ENCODE results near the gene LITAFD.

Gene LITAFD

DNA sequence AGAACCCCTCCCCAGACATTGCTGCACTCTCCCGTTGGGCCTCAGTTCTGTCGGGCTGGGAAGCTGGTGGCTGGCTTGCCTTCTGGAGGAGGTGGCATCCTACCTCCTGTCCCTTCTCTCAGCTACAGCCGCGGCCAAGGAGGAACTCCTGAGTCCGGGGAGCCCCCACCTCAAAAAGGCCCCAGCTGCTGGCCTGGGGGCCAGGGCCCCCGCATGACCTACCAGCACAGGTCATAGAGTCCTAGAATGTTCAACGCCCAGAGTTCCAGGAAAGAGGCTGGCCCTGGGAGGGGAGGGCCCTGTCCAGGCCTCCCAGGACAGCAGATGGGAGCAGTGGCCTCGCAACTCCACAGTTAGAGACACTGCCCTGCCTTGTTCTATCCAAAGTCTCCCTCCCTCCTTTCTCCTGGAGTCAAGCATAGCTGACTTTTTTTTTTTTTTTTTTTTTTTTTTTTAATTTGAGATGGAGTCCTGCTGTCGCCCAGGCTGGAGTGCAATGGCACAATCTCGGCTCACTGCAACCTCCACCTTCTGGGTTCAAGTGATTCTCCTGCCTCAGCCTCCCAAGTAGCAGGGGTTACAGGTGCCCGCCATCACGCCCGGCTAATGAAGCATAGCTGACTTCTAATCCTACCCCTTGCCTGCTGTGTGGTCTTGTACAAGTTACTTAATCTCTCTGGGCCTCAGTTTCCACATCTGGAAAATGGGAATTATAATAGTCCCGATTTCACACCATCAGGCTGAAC lies 20.4 kb upstream of the LITAFD start:
- H2BK5ac ChIP-seq (ENCODE audit: low read length) = no peak overlapping the region
- peak overlapping the region; percentile 90 for H3K23ac ChIP-seq (ENCODE audit: low read depth, low read length, poor library complexity)
- H2BK12ac ChIP-seq (ENCODE audit: low read length) = no peak overlapping the region
- H3K4me1 ChIP-seq (ENCODE audit: control insufficient read depth in 2 of 2, insufficient read depth in 1 of 2, low read depth in 1 of 2, low read length in 2 of 2) = peaks cover 14 to 26% of the 10 kb centered on the region in 2 donors
- no peak overlapping the region for H2AFZ ChIP-seq (ENCODE audit: low read length)
- no peak overlapping the region for H3K4ac ChIP-seq (ENCODE audit: low read length)
- no peak overlapping the region for H4K8ac ChIP-seq (ENCODE audit: low read depth, low read length)
- peak overlapping the region; percentile 70 for H3K18ac ChIP-seq (ENCODE audit: low read length)
- peaks cover 30 to 66% of the 10 kb centered on the region in 2 donors for H3K36me3 ChIP-seq (replicated peaks in 1 of 2; ENCODE audit: control insufficient read depth in 2 of 2, insufficient read depth in 2 of 2, low read length in 2 of 2)
- H3K79me1 ChIP-seq (ENCODE audit: low read depth, low read length) = peaks cover 25% of the 10 kb centered on the region
- H3K9me3 ChIP-seq (replicated peaks in 1 of 2; ENCODE audit: control insufficient read depth in 2 of 2, insufficient read depth in 1 of 2, low read depth in 1 of 2, low read length in 2 of 2) = peaks cover 0 to 2% of the 10 kb centered on the region in 2 donors
- H3K9ac ChIP-seq (ENCODE audit: low read depth, low read length, poor library complexity) = peak overlapping the region; percentile 72
- no CpG with 5 or more reads among the region's 14 CpGs for WGBS, 2 donors (ENCODE audit: extremely low coverage in 2 of 2, insufficient read length in 2 of 2, insufficient replicate concordance in 1 of 2)
- H2AK5ac ChIP-seq (ENCODE audit: low read depth, low read length) = no peak overlapping the region
- no peak overlapping the region for H3K4me2 ChIP-seq (ENCODE audit: insufficient read depth, low read length, poor library complexity, severe bottlenecking)
- H2BK15ac ChIP-seq (ENCODE audit: low read length) = no peak overlapping the region
- no peak overlapping the region for H3K4me3 ChIP-seq (ENCODE audit: low read length in 2 of 2)
- no peak overlapping the region for H2BK120ac ChIP-seq (ENCODE audit: low read depth, low read length)
- peaks cover 0 to 2% (median 0%) of the 10 kb centered on the region in 3 experiments for H3K27me3 ChIP-seq (ENCODE audit: control insufficient read depth in 3 of 3, insufficient read depth in 3 of 3, low read depth in 1 of 3, low read length in 3 of 3)
- no peak for DNase-seq (ENCODE audit: low spot score)
- no peak overlapping the region for H3K14ac ChIP-seq (ENCODE audit: low read length)
- no peak overlapping the region for H4K91ac ChIP-seq (ENCODE audit: low read depth, low read length, poor library complexity)
- no peak overlapping the region for H3K27ac ChIP-seq (replicated peaks; ENCODE audit: low read length)

DNA sequence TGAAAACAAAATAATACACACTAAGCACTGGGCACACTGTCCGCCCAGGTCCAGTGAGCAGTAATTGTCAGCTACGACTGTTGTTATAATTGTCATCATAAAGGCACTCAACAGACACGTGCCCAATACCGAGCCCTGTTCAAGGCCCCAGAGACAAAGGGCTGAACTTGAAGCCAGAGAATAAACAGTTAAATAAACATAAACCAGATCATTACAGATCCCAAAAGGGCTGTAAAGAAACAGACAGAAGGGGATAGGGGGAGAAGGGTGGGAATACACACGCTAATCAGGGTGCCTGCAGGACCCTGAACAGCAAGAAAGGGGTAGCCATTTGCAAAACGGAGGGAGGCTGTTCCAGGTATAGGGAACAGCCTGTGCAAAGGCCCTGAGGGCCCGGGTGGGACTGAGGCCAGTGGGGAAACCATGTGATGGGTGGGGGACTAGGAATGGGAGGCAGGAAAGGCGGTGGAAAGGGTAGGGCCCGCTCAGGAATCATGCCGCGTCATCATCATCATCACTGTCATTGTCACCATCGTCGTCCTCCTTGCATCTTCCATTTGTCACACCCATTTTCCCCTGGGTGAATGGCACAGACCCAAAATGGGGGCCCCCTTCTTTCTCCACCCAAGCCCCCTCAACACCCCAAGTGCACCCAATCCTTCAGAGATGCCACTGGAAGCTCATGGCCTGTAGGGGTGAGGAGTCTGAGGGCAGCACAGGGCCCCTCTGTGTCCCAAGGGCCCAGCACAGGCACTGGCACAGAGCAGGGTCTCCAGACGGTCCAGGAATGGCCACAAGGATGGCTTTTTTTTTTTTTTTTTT lies 19.6 kb upstream of the LITAFD start:
- Histone ChIP-seq H2BK12ac (ENCODE audit: low read length) (no peak overlapping the region), H3K36me3 (replicated peaks in 1 of 2; ENCODE audit: control insufficient read depth in 2 of 2, insufficient read depth in 2 of 2, low read length in 2 of 2) (peaks cover 27 to 62% of the 10 kb centered on the region in 2 donors), H3K9me3 (replicated peaks in 1 of 2; ENCODE audit: control insufficient read depth in 2 of 2, insufficient read depth in 1 of 2, low read depth in 1 of 2, low read length in 2 of 2) (peaks cover 0 to 2% of the 10 kb centered on the region in 2 donors), H2BK15ac (ENCODE audit: low read length) (no peak overlapping the region), H2BK120ac (ENCODE audit: low read depth, low read length) (no peak overlapping the region), H3K79me1 (ENCODE audit: low read depth, low read length) (peaks cover 28% of the 10 kb centered on the region), H3K4ac (ENCODE audit: low read length) (no peak overlapping the region), H2AK5ac (ENCODE audit: low read depth, low read length) (no peak overlapping the region), H3K9ac (ENCODE audit: low read depth, low read length, poor library complexity) (peak overlapping the region; percentile 15), H3K18ac (ENCODE audit: low read length) (no peak overlapping the region), H2AFZ (ENCODE audit: low read length) (no peak overlapping the region), H4K91ac (ENCODE audit: low read depth, low read length, poor library complexity) (no peak overlapping the region), H3K4me2 (ENCODE audit: insufficient read depth, low read length, poor library complexity, severe bottlenecking) (no peak overlapping the region), H3K14ac (ENCODE audit: low read length) (no peak overlapping the region), H3K27ac (replicated peaks; ENCODE audit: low read length) (no peak overlapping the region), H3K23ac (ENCODE audit: low read depth, low read length, poor library complexity) (peak overlapping the region; percentile 47), H3K27me3 (ENCODE audit: control insufficient read depth in 3 of 3, insufficient read depth in 3 of 3, low read depth in 1 of 3, low read length in 3 of 3) (peaks cover 0 to 2% (median 0%) of the 10 kb centered on the region in 3 experiments), H4K8ac (ENCODE audit: low read depth, low read length) (no peak overlapping the region), H3K4me3 (ENCODE audit: low read length in 2 of 2) (no peak overlapping the region), H2BK5ac (ENCODE audit: low read length) (no peak overlapping the region), H3K4me1 (ENCODE audit: control insufficient read depth in 2 of 2, insufficient read depth in 1 of 2, low read depth in 1 of 2, low read length in 2 of 2) (peaks cover 14 to 26% of the 10 kb centered on the region in 2 donors)
- no peak for DNase-seq (ENCODE audit: low spot score)
- no CpG with 5 or more reads among the region's 14 CpGs for WGBS, 2 donors (ENCODE audit: extremely low coverage in 2 of 2, insufficient read length in 2 of 2, insufficient replicate concordance in 1 of 2)

DNA sequence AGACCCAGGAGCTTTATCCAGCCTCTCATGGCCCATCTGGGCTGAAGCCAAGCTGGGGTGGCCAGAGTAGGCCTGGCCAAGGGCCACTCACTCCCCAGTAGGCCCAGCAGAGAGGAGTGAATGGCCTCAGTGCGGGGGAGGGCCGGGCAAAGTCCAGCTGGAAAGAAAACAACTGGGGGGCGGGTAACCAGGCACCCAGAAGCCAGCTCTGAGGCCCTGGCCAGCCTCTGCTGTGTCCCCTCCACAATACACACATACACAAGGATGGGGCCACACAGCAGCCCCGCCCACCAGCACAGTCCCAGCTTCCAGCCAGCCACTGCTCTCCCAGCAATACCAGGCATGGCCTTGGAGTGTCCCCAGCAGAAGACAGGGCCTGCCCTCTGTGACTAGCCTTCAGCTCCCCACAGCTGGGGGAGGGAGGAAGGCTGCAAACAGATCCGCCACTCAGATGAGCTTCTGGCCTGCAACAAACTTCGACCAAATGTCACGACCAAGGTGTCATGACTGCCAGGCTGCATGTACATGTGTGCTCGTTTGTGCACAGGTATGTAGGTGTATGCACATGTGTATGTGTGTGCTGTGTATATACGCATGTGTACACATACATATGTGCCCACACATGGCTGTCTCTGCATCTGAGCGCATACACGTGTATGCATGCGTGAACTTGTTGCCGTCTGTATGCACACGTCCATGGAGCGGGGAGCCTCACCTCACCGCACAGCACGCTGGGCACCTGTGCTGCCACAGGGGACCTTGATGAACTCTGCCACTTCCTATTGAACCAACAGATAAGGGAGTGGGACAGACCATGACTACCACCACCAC lies 18.3 kb upstream of the LITAFD start:
- H2BK12ac ChIP-seq (ENCODE audit: low read length) = no peak overlapping the region
- peaks cover 17 to 52% of the 10 kb centered on the region in 2 donors for H3K36me3 ChIP-seq (replicated peaks in 1 of 2; ENCODE audit: control insufficient read depth in 2 of 2, insufficient read depth in 2 of 2, low read length in 2 of 2)
- peak overlapping the region; percentile 82 for H3K18ac ChIP-seq (ENCODE audit: low read length)
- no peak for DNase-seq (ENCODE audit: low spot score)
- peak overlapping the region; percentile 87 for H3K23ac ChIP-seq (ENCODE audit: low read depth, low read length, poor library complexity)
- no peak overlapping the region for H2AFZ ChIP-seq (ENCODE audit: low read length)
- no peak overlapping the region for H4K91ac ChIP-seq (ENCODE audit: low read depth, low read length, poor library complexity)
- peak overlapping the region; percentile 54 for H2AK5ac ChIP-seq (ENCODE audit: low read depth, low read length)
- H3K79me1 ChIP-seq (ENCODE audit: low read depth, low read length) = peaks cover 25% of the 10 kb centered on the region
- peaks cover 0 to 2% of the 10 kb centered on the region in 2 donors for H3K9me3 ChIP-seq (replicated peaks in 1 of 2; ENCODE audit: control insufficient read depth in 2 of 2, insufficient read depth in 1 of 2, low read depth in 1 of 2, low read length in 2 of 2)
- peak overlapping the region in 1 of 2 donors; percentile 61 for H3K4me3 ChIP-seq (ENCODE audit: low read length in 2 of 2)
- peak overlapping the region; percentile 71 for H3K9ac ChIP-seq (ENCODE audit: low read depth, low read length, poor library complexity)
- H3K4me1 ChIP-seq (ENCODE audit: control insufficient read depth in 2 of 2, insufficient read depth in 1 of 2, low read depth in 1 of 2, low read length in 2 of 2) = peaks cover 16 to 26% of the 10 kb centered on the region in 2 donors
- H3K4ac ChIP-seq (ENCODE audit: low read length) = no peak overlapping the region
- H3K4me2 ChIP-seq (ENCODE audit: insufficient read depth, low read length, poor library complexity, severe bottlenecking) = no peak overlapping the region
- H4K8ac ChIP-seq (ENCODE audit: low read depth, low read length) = no peak overlapping the region
- no CpG with 5 or more reads among the region's 17 CpGs for WGBS, 2 donors (ENCODE audit: extremely low coverage in 2 of 2, insufficient read length in 2 of 2, insufficient replicate concordance in 1 of 2)
- no peak overlapping the region for H2BK120ac ChIP-seq (ENCODE audit: low read depth, low read length)
- H3K14ac ChIP-seq (ENCODE audit: low read length) = peak overlapping the region; percentile 98
- H3K27me3 ChIP-seq (ENCODE audit: control insufficient read depth in 3 of 3, insufficient read depth in 3 of 3, low read depth in 1 of 3, low read length in 3 of 3) = no peaks in the 10 kb centered on the region
- no peak overlapping the region for H2BK15ac ChIP-seq (ENCODE audit: low read length)
- peak overlapping the region; percentile 11 for H3K27ac ChIP-seq (replicated peaks; ENCODE audit: low read length)
- peak overlapping the region; percentile 88 for H2BK5ac ChIP-seq (ENCODE audit: low read length)

Measured in neuronal stem cell (in vitro differentiated cells).